ENCODE results near the gene SLC6A16. TPM values are rescaled to one million over a fixed set of nuclear protein-coding genes. Genes with fewer than 3 reads are reported as not detected.

The SLC6A16 gene
- total and polyA plus RNA-seq, 7 donors: under 0.01 to 3.6 (median 1.2) TPM; not detected in 1

DNA sequence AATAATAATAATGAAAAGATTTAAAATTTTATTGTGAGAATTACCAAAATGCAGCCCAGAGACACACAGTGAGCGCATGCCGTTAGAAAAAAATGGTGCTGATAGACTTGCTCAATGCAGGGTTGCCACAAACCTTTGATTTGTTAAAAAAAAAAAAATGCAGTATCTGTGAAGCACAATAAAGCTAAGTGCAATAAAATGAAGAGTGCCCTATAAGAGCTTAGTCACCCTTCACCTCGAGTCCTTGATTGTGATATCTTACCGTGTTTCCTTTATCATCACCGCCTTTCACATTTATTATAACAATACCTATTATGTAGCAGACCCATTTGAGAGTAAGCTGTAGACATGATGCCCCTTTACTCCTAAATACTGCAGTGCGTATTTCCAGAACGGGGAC, 83.2 kb downstream of the SLC6A16 start:
- DNase-seq: no peak
- 22 to 72% methylated on average over 7 of the region's 7 CpGs for WGBS, 2 donors
- no peak for TF ChIP-seq POLR2A (IDR thresholded peaks at IDR 0.05)
- TF ChIP-seq EP300 (IDR thresholded peaks at IDR 0.05): no peak
- Histone ChIP-seq H3K4me1 (no peaks in the 10 kb centered on the region), H3K36me3 (no peaks in the 10 kb centered on the region), H3K27ac (no peak overlapping the region), H3K27me3 (no peaks in the 10 kb centered on the region), H3K4me3 (no peak overlapping the region), H3K9me3 (no peaks in the 10 kb centered on the region)
- intact Hi-C loops (cut with DNase I): no loop called here

Small RNA genes lying within 50 kb of the gene (small RNA-seq; reads per million reads assigned to genes)
- gene MIR4324: 0 reads per million in 3 donors

Other genes with a start within 250 kb of the SLC6A16 start
- 100 to 1,000 TPM; 156 to 382 (median 237) TPM for gene SNRNP70, start 239.7 kb downstream of the SLC6A16 start, total RNA-seq
- gene SNRNP70, start 239.7 kb downstream of the SLC6A16 start, polyA plus RNA-seq: 100 to 1,000 TPM in 1 of 3 donors, 10 to 100 TPM in 2; 33.8 to 227 (median 40.2) TPM
- gene LIN7B, start 210.8 kb downstream of the SLC6A16 start, total RNA-seq: 10 to 100 TPM; 17.4 to 28.8 (median 26.7) TPM
- 10 to 100 TPM in 2 of 3 donors, 1 to 10 TPM in 1; 9.9 to 12.0 (median 12.0) TPM for gene LIN7B, start 210.8 kb downstream of the SLC6A16 start, polyA plus RNA-seq
- gene C19orf73, start 206.0 kb downstream of the SLC6A16 start, total RNA-seq: 1 to 10 TPM in 3 of 4 donors, not detected in 1; 1.6 to 2.1 (median 1.8) TPM
- gene C19orf73, start 206.0 kb downstream of the SLC6A16 start, polyA plus RNA-seq: 1 to 10 TPM; 2.4 to 5.1 (median 3.3) TPM
- gene PPFIA3, start 205.6 kb downstream of the SLC6A16 start, total RNA-seq: 1 to 10 TPM; 2.0 to 3.9 (median 3.1) TPM
- gene PPFIA3, start 205.6 kb downstream of the SLC6A16 start, polyA plus RNA-seq: 10 to 100 TPM; 18.6 to 35.3 (median 21.3) TPM
- 1 to 10 TPM in 1 of 4 donors, under 1 TPM in 3; 0.16 to 1.1 (median 0.69) TPM for gene HRC, start 169.8 kb downstream of the SLC6A16 start, total RNA-seq
- 1 to 10 TPM in 2 of 3 donors, under 1 TPM in 1; 0.46 to 6.6 (median 1.7) TPM for gene HRC, start 169.8 kb downstream of the SLC6A16 start, polyA plus RNA-seq
- gene TRPM4, start 167.4 kb downstream of the SLC6A16 start, total RNA-seq: 10 to 100 TPM in 3 of 4 donors, 1 to 10 TPM in 1; 7.9 to 18.0 (median 12.5) TPM
- gene TRPM4, start 167.4 kb downstream of the SLC6A16 start, polyA plus RNA-seq: 100 to 1,000 TPM in 1 of 3 donors, 10 to 100 TPM in 2; 40.5 to 166 (median 40.8) TPM
- gene CD37, start 10.2 kb upstream of the SLC6A16 start, total RNA-seq: 10 to 100 TPM in 1 of 4 donors, 1 to 10 TPM in 3; 5.8 to 10.3 (median 9.2) TPM
- gene CD37, start 10.2 kb upstream of the SLC6A16 start, polyA plus RNA-seq: 100 to 1,000 TPM in 1 of 3 donors, 10 to 100 TPM in 1, 1 to 10 TPM in 1; 7.2 to 220 (median 14.3) TPM
- gene TEAD2, start 37.2 kb upstream of the SLC6A16 start, total RNA-seq: 10 to 100 TPM; 60.6 to 74.9 (median 61.3) TPM
- 10 to 100 TPM in 2 of 3 donors, 1 to 10 TPM in 1; 5.8 to 17.9 (median 10.2) TPM for gene TEAD2, start 37.2 kb upstream of the SLC6A16 start, polyA plus RNA-seq
- 1 to 10 TPM in 2 of 4 donors, not detected in 2; 1.8 to 2.0 TPM for gene DKKL1, start 38.7 kb upstream of the SLC6A16 start, total RNA-seq
- gene DKKL1, start 38.7 kb upstream of the SLC6A16 start, polyA plus RNA-seq: 1 to 10 TPM in 1 of 3 donors, under 1 TPM in 1, not detected in 1; 0.17 to 3.6 TPM
- gene KASH5, start 63.1 kb upstream of the SLC6A16 start, total RNA-seq: not detected
- gene KASH5, start 63.1 kb upstream of the SLC6A16 start, polyA plus RNA-seq: under 1 TPM in 1 of 3 donors, not detected in 2; 0.04 TPM
- not detected for gene PTH2, start 98.2 kb upstream of the SLC6A16 start, total RNA-seq
- gene PTH2, start 98.2 kb upstream of the SLC6A16 start, polyA plus RNA-seq: not detected
- not detected for gene GFY, start 100.2 kb upstream of the SLC6A16 start, total RNA-seq
- not detected for gene GFY, start 100.2 kb upstream of the SLC6A16 start, polyA plus RNA-seq
- 1 to 10 TPM in 1 of 4 donors, under 1 TPM in 2, not detected in 1; 0.28 to 1.4 (median 0.82) TPM for gene SLC17A7, start 116.3 kb upstream of the SLC6A16 start, total RNA-seq
- 1 to 10 TPM in 1 of 3 donors, under 1 TPM in 2; 0.23 to 1.8 (median 0.41) TPM for gene SLC17A7, start 116.3 kb upstream of the SLC6A16 start, polyA plus RNA-seq
- 10 to 100 TPM; 62.9 to 99.6 (median 81.4) TPM for gene PIH1D1, start 126.6 kb upstream of the SLC6A16 start, total RNA-seq
- 100 to 1,000 TPM in 1 of 3 donors, 10 to 100 TPM in 2; 63.6 to 105 (median 65.5) TPM for gene PIH1D1, start 126.6 kb upstream of the SLC6A16 start, polyA plus RNA-seq
- gene ALDH16A1, start 128.0 kb upstream of the SLC6A16 start, total RNA-seq: 10 to 100 TPM; 14.1 to 25.3 (median 18.1) TPM
- gene ALDH16A1, start 128.0 kb upstream of the SLC6A16 start, polyA plus RNA-seq: 10 to 100 TPM; 14.3 to 44.2 (median 18.0) TPM
- 10 to 100 TPM in 1 of 4 donors, 1 to 10 TPM in 3; 4.6 to 11.1 (median 6.1) TPM for gene FLT3LG, start 149.0 kb upstream of the SLC6A16 start, total RNA-seq
- gene FLT3LG, start 149.0 kb upstream of the SLC6A16 start, polyA plus RNA-seq: 10 to 100 TPM in 2 of 3 donors, 1 to 10 TPM in 1; 2.1 to 18.6 (median 14.9) TPM
- gene RPL13A, start 162.4 kb upstream of the SLC6A16 start, total RNA-seq: 1,000 to 10,000 TPM; 2,552 to 5,599 (median 4,191) TPM
- gene RPL13A, start 162.4 kb upstream of the SLC6A16 start, polyA plus RNA-seq: 1,000 to 10,000 TPM; 4,070 to 6,094 (median 4,207) TPM
- 1,000 to 10,000 TPM; 3,843 to 9,166 (median 6,008) TPM for gene RPS11, start 171.2 kb upstream of the SLC6A16 start, total RNA-seq
- gene RPS11, start 171.2 kb upstream of the SLC6A16 start, polyA plus RNA-seq: 1,000 to 10,000 TPM; 4,449 to 8,009 (median 5,043) TPM
- 100 to 1,000 TPM; 164 to 203 (median 178) TPM for gene FCGRT, start 187.5 kb upstream of the SLC6A16 start, total RNA-seq
- gene FCGRT, start 187.5 kb upstream of the SLC6A16 start, polyA plus RNA-seq: 100 to 1,000 TPM; 222 to 317 (median 243) TPM
- 10 to 100 TPM; 14.5 to 43.8 (median 20.6) TPM for gene RCN3, start 202.8 kb upstream of the SLC6A16 start, total RNA-seq
- 10 to 100 TPM; 13.6 to 28.2 (median 21.6) TPM for gene RCN3, start 202.8 kb upstream of the SLC6A16 start, polyA plus RNA-seq

Measured in sigmoid colon (tissue), 7 donors.